ENCODE results near the gene GRIK3. TPM values are rescaled to one million over a fixed set of nuclear protein-coding genes. Genes with fewer than 3 reads are reported as not detected.

The GRIK3 gene
- total and polyA plus RNA-seq, 2 experiments from 2014 or later = 0.31 to 2.9 TPM

DNA sequence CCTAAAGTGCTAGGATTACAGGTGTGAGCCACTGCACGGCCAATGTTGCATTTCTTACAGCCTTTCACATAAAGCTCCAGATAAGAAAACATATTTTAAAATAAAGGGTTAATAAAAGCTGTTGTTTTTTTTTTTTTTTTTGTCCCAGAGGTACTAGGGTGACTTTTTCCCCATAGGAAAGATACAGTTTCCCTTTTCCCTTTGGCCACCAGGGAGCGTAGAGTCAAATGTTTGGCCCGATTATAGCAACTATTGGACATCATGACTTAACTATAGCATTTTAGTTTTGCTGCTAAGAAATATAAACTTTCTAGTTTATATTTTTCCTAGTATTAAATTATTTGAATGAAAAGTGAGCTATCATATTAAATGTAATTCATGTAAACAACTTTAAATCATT lies 31.4 kb downstream of the GRIK3 start:
- no peak overlapping the region for H3K27ac Mint-ChIP-seq
- no peaks in the 10 kb centered on the region for H3K79me2 ChIP-seq (replicated peaks; ENCODE audit: insufficient read depth)
- no peaks in the 10 kb centered on the region for H3K9me3 Mint-ChIP-seq
- DNase-seq (ENCODE audit: low spot score) (no peak), ATAC-seq (no peak)
- no peaks in the 10 kb centered on the region for H3K9me2 ChIP-seq (ENCODE audit: insufficient read depth)
- no peak overlapping the region for H3K4me3 Mint-ChIP-seq
- H3K27ac ChIP-seq (ENCODE audit: low read depth) = no peak overlapping the region
- H3K4me1 ChIP-seq (ENCODE audit: insufficient read depth) = peaks cover 13% of the 10 kb centered on the region
- peaks cover 51% of the 10 kb centered on the region for H3K4me1 Mint-ChIP-seq
- H3K27me3 Mint-ChIP-seq (ENCODE audit: insufficient read depth, low read depth, poor library complexity) = peaks cover 3% of the 10 kb centered on the region
- H4K20me1 ChIP-seq (replicated peaks; ENCODE audit: insufficient read depth) = no peaks in the 10 kb centered on the region; the same call in 1 of the 2 replicates
- no peaks in the 10 kb centered on the region for H3K36me3 ChIP-seq (ENCODE audit: insufficient read depth)
- H3K4me3 ChIP-seq = no peak overlapping the region
- no peaks in the 10 kb centered on the region for H3K27me3 ChIP-seq (ENCODE audit: insufficient read depth)
- H2AFZ ChIP-seq = no peak overlapping the region
- no peaks in the 10 kb centered on the region; the same call in 2 of the 3 replicates for H3K36me3 Mint-ChIP-seq (ENCODE audit: low read depth)
- no peaks in the 10 kb centered on the region for H3F3A ChIP-seq (replicated peaks; ENCODE audit: low read depth)
- TF ChIP-seq, protein P1, sequence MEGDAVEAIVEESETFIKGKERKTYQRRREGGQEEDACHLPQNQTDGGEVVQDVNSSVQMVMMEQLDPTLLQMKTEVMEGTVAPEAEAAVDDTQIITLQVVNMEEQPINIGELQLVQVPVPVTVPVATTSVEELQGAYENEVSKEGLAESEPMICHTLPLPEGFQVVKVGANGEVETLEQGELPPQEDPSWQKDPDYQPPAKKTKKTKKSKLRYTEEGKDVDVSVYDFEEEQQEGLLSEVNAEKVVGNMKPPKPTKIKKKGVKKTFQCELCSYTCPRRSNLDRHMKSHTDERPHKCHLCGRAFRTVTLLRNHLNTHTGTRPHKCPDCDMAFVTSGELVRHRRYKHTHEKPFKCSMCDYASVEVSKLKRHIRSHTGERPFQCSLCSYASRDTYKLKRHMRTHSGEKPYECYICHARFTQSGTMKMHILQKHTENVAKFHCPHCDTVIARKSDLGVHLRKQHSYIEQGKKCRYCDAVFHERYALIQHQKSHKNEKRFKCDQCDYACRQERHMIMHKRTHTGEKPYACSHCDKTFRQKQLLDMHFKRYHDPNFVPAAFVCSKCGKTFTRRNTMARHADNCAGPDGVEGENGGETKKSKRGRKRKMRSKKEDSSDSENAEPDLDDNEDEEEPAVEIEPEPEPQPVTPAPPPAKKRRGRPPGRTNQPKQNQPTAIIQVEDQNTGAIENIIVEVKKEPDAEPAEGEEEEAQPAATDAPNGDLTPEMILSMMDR (conservative IDR thresholded peaks at IDR 0.05; ENCODE audit: low read depth in 2 of 2) = no peak
- TF ChIP-seq ZNF114 (CRISPR knock-in tag; IDR thresholded peaks at IDR 0.05) = no peak
- TF ChIP-seq JUNB (IDR thresholded peaks at IDR 0.05; ENCODE audit: unreplicated experiment) = no peak
- TF ChIP-seq STAT1 (IDR thresholded peaks at IDR 0.05; ENCODE audit: unreplicated experiment) = no peak
- TF ChIP-seq, protein P2, sequence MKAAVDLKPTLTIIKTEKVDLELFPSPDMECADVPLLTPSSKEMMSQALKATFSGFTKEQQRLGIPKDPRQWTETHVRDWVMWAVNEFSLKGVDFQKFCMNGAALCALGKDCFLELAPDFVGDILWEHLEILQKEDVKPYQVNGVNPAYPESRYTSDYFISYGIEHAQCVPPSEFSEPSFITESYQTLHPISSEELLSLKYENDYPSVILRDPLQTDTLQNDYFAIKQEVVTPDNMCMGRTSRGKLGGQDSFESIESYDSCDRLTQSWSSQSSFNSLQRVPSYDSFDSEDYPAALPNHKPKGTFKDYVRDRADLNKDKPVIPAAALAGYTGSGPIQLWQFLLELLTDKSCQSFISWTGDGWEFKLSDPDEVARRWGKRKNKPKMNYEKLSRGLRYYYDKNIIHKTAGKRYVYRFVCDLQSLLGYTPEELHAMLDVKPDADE (IDR thresholded peaks at IDR 0.05) = no peak
- TF ChIP-seq CREB1 (CRISPR knock-in tag; IDR thresholded peaks at IDR 0.05; ENCODE audit: low read depth) = no peak
- no peak for TF ChIP-seq REST (IDR thresholded peaks at IDR 0.05; ENCODE audit: unreplicated experiment)
- no peak for TF ChIP-seq ZNF331 (CRISPR knock-in tag; IDR thresholded peaks at IDR 0.05; ENCODE audit: low read depth)
- TF ChIP-seq EZH2phosphoT487 (IDR thresholded peaks at IDR 0.05; ENCODE audit: unreplicated experiment) = no peak
- no peak for TF ChIP-seq EZH2 (IDR thresholded peaks at IDR 0.05; ENCODE audit: low read depth, unreplicated experiment)
- H3K4me2 ChIP-seq = no peak overlapping the region
